K562 (cell line): ENCODE measurements around the gene EVA1B. TPM values are rescaled to one million over a fixed set of nuclear protein-coding genes. Genes with fewer than 3 reads are reported as not detected.

Experiments used
- ATAC-seq: fragments of 200-7000 bp; cut with Tn5 transposase; 3 replicates; pipeline ENCODE4 v1.9.1; 2020; ENCODE audit warnings: moderate library complexity
- BruUV-seq: library from RNA; stranded (reverse); fragments of 400-500 nt; replicated peaks from 2 replicates; lab custom pipeline; 2021; lab: Mats Ljungman, UMichigan
- CTCF ChIA-PET: fragments of 300-600 bp; formaldehyde crosslinking; extraction: SDS; loops from one replicate; lab custom pipeline; 2021; ENCODE audit warnings: low intra/inter-chr PET ratio; lab: Yijun Ruan, JAX
- POLR2A ChIA-PET: fragments of 300-600, 350-650 bp; sonication (Branson Sonifier 250); formaldehyde crosslinking; extraction: SDS; loops from one replicate; lab custom pipeline; 2021; ENCODE audit warnings: antibody characterized with exemption, inconsistent platforms; lab: Yijun Ruan, JAX
- DNase-seq, 4 experiments: peaks; one replicate each; pipeline versions ENCODE4 v3.0.0 to v3.0.0-alpha.2; 2011 to 2018; ENCODE audit warnings: low spot score in 3 of 4, mixed read lengths in 3 of 4; ENCODE audit errors: extremely low read depth in 1 of 4
- FAIRE-seq: peaks from 2 replicates; lab custom pipeline; 2011; peaks lifted over from hg19 to GRCh38; lab: Jason Lieb, UNC
- H2AFZ ChIP-seq: 2 replicates; pipeline ENCODE4 v1.6.0; 2011; ENCODE audit warnings: low read depth, low read length, control low read depth, inconsistent platforms
- H3K27ac ChIP-seq: fragments of 200-600 bp; 3 replicates; pipeline ENCODE4 v1.8.0; 2011; ENCODE audit warnings: low read depth, mild to moderate bottlenecking, control low read depth, inconsistent platforms, low read length, moderate library complexity, mixed read lengths; ENCODE audit errors: extremely low read depth
- H3K27me3 ChIP-seq, 2 experiments: fragments of 300-600 bp in 1 of 2; 2 replicates in 1 of 2; 3 replicates in 1 of 2; pipeline versions ENCODE4 v1.6.0 to v1.8.0; 2011; ENCODE audit warnings: inconsistent platforms in 2 of 2, low read length in 2 of 2, mild to moderate bottlenecking in 1 of 2, mixed read lengths in 1 of 2, moderate library complexity in 1 of 2; ENCODE audit not compliant: control insufficient read depth in 2 of 2, insufficient read depth in 2 of 2
- H3K36me3 ChIP-seq: fragments of 300-600 bp; 3 replicates; pipeline ENCODE4 v1.8.0; 2011; ENCODE audit warnings: mild to moderate bottlenecking, low read length, inconsistent platforms; ENCODE audit not compliant: control insufficient read depth, insufficient read depth
- H3K4me1 ChIP-seq, 2 experiments: fragments of 200-600 bp in 1 of 2; replicated peaks in 1 of 2; 2 replicates in 1 of 2; 3 replicates in 1 of 2; pipeline versions ENCODE4 v1.5.1 to v1.8.0; 2011; ENCODE audit warnings: inconsistent platforms in 2 of 2, low read length in 2 of 2, mild to moderate bottlenecking in 1 of 2, mixed read lengths in 1 of 2, moderate library complexity in 1 of 2; ENCODE audit not compliant: control insufficient read depth in 2 of 2, insufficient read depth in 2 of 2
- H3K4me2 ChIP-seq: 2 replicates; pipeline ENCODE4 v1.6.1; 2011; ENCODE audit warnings: low read length, control low read depth, inconsistent platforms, mixed read lengths; ENCODE audit not compliant: insufficient read depth
- H3K4me3 ChIP-seq: fragments of 200-600 bp; sonication (generic), shearing (Covaris generic); 2 replicates; pipeline ENCODE4 v1.5.1; 2016; ENCODE audit warnings: control low read depth, inconsistent platforms
- H3K79me2 ChIP-seq: fragments of 200-600 bp; 3 replicates; pipeline ENCODE4 v1.8.0; 2011; ENCODE audit warnings: low read length, inconsistent platforms; ENCODE audit not compliant: control insufficient read depth, insufficient read depth
- H3K9ac ChIP-seq, 2 experiments: 2 replicates each; pipeline versions ENCODE4 v1.6.0 to v1.6.1; 2011; ENCODE audit warnings: low read depth in 2 of 2, low read length in 2 of 2, control low read depth in 1 of 2, inconsistent platforms in 1 of 2, mild to moderate bottlenecking in 1 of 2, mixed read lengths in 1 of 2; ENCODE audit not compliant: insufficient read depth in 1 of 2
- H3K9me1 ChIP-seq: one replicate; pipeline ENCODE4 v1.6.0; 2011; ENCODE audit warnings: inconsistent platforms, mild to moderate bottlenecking, low read length, moderate library complexity; ENCODE audit not compliant: control insufficient read depth, insufficient read depth
- H3K9me3 ChIP-seq: replicated peaks from 2 replicates; pipeline ENCODE4 v1.5.1; 2011; ENCODE audit warnings: low read depth, low read length, inconsistent platforms; ENCODE audit not compliant: control insufficient read depth, insufficient read depth
- H4K20me1 ChIP-seq: replicated peaks from 2 replicates; pipeline ENCODE4 v1.6.1; 2011; ENCODE audit warnings: low read length, inconsistent platforms, mixed read lengths; ENCODE audit not compliant: control insufficient read depth, insufficient read depth
- CBX3 ChIP-seq, 2 experiments: IDR thresholded peaks; 1 replicate in 1 of 2; 2 replicates in 1 of 2; pipeline ENCODE4 v1.6.1; 2012; ENCODE audit warnings: inconsistent platforms in 2 of 2, low read length in 2 of 2, borderline replicate concordance in 1 of 2, control low read depth in 1 of 2
- GTF2A2 ChIP-seq: IDR thresholded peaks from 2 replicates; pipeline ENCODE4 v1.6.1; 2016; ENCODE audit warnings: mild to moderate bottlenecking, missing genetic modification characterization, missing compliant biosample characterization
- NFRKB ChIP-seq: fragments of 450-650 bp; IDR thresholded peaks from 2 replicates; pipeline ENCODE4 v1.6.1; 2016; ENCODE audit warnings: low read depth
- PYGO2 ChIP-seq: fragments of 450-650 bp; IDR thresholded peaks from 2 replicates; pipeline ENCODE4 v1.6.1; 2016; ENCODE audit warnings: mild to moderate bottlenecking, missing genetic modification characterization, moderate library complexity, missing compliant biosample characterization
- TCF7L2 ChIP-seq: fragments of 150-350 bp; IDR thresholded peaks from 2 replicates; pipeline ENCODE4 v1.6.1; 2016; ENCODE audit warnings: low read depth, mild to moderate bottlenecking, low read length, moderate library complexity
- WGBS: fragments of 100-300 bp; shearing (Covaris generic); methylation state at CpG from one replicate; pipeline ENCODE4 v1.1.6; 2016; ENCODE audit warnings: low coverage, mixed read lengths; ENCODE audit not compliant: insufficient coverage; ENCODE audit errors: missing lambda C conversion rate; 5-methylcytosine and 5-hydroxymethylcytosine counted together
- in situ Hi-C: fragments of 300-500 bp; cut with MboI; formaldehyde crosslinking; loops from 4 replicates; pipeline ENCODE4 v1.15.0; 2018; ENCODE audit warnings: inconsistent platforms, mixed read lengths
- intact Hi-C: fragments of 100-400 bp; cut with micrococcal nuclease; formaldehyde crosslinking; loops from 2 replicates; pipeline ENCODE4 v1.14.2; 2022
- polyA plus RNA-seq, 8 experiments: library from polyadenylated mRNA; depleted of rRNA in 4 of 8; stranded (reverse) in 5 of 8; unstranded in 3 of 8; fragments of >200 nt; fragmentation: Nextera tagmentation in 2 of 8; fragmentation: Illumina TruSeq in 1 of 8; extraction: Ambion mirVana in 2 of 8; extraction: Trizol in 1 of 8; gene quantifications; 2 replicates each; pipeline versions ENCODE4 v1.2.1 to v1.2.3, GENCODE V29; 2011 to 2014; ENCODE audit warnings: inconsistent platforms in 1 of 8, missing spikeins in 1 of 8
- total RNA-seq, 7 experiments: library from RNA; depleted of rRNA in 6 of 7; stranded (reverse); fragments of >200 nt in 6 of 7; fragmentation: Illumina TruSeq in 2 of 7; extraction: Trizol in 2 of 7; gene quantifications; 2 replicates each; pipeline versions ENCODE4 v1.2.1 to v1.2.3, GENCODE V29; 2011 to 2021; ENCODE audit warnings: low replicate concordance in 1 of 7
- TF ChIP-seq, protein P1 (sequence below), 2 experiments: fragments of 450-650 bp; IDR thresholded peaks; 2 replicates each; pipeline ENCODE4 v1.6.1; 2018; ENCODE audit warnings: mild to moderate bottlenecking in 2 of 2, low read depth in 1 of 2; ENCODE audit not compliant: partially characterized antibody in 2 of 2
- TF ChIP-seq, protein P2 (sequence below): fragments of 200-800 bp; sonication (Bioruptor generic); IDR thresholded peaks from 2 replicates; pipeline ENCODE4 v1.6.1; 2017; ENCODE audit warnings: missing genetic modification characterization, missing compliant biosample characterization
- TF ChIP-seq, protein P3 (sequence below), 2 experiments: fragments of 450-650 bp in 1 of 2; sonication (generic) in 1 of 2; formaldehyde crosslinking in 1 of 2; IDR thresholded peaks in 1 of 2; conservative IDR thresholded peaks in 1 of 2; 2 replicates each; pipeline versions ENCODE4 v1.6.1 to v1.8.1; 2016 to 2023; ENCODE audit warnings: mild to moderate bottlenecking in 2 of 2, moderate library complexity in 2 of 2, inconsistent platforms in 1 of 2, missing genetic modification reagents in 1 of 2

Gene EVA1B
- total and polyA plus RNA-seq, 9 of the 15 experiments (the other 6 are each of a cell fraction or from before 2014, with no cell fraction given): 0.08 to 65.7 (median 2.4) TPM

DNA sequence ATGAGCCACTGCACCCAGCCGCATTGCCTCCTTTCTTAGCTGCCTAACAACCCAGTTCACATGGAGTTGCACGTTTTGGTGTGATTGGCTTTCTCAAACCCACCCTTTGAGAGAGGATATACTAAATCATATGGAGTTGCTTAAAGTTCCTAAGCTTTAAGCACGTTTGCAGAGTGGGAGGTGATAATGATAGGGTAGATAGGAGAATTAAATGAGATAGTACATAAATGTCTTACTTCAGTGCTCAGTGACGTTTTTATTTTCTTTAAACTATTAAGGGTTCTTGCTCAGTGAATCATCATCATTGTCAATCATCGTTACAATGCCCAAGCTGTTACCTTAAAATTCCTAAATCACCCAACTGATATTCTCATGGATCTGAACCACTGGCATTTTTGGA, 20.2 kb downstream of the EVA1B start:
- Histone ChIP-seq H3K9me1 (peaks cover 7% of the 10 kb centered on the region), H3K27ac (no peak overlapping the region), H3K4me3 (no peak overlapping the region), H3K4me1 (peaks cover 4 to 23% of the 10 kb centered on the region in 2 experiments; a peak in 3 of 5 replicates), H4K20me1 (peaks cover 4% of the 10 kb centered on the region; the same call in 1 of the 2 replicates), H3K9ac (no peak overlapping the region), H2AFZ (no peak overlapping the region), H3K27me3 (no peaks in the 10 kb centered on the region), H3K9me3 (no peaks in the 10 kb centered on the region), H3K4me2 (no peak overlapping the region), H3K36me3 (peaks cover 69% of the 10 kb centered on the region), H3K79me2 (no peaks in the 10 kb centered on the region)
- FAIRE-seq (no peak), ATAC-seq (no peak), DNase-seq (no peak)
- intact Hi-C loops (no loop called here), in situ Hi-C loops (no loop called here)
- BruUV-seq: no TSS peak
- CTCF ChIA-PET: no interaction called here
- 64% methylated on average over 5 of the region's 5 CpGs for WGBS
- TF ChIP-seq, protein P1, sequence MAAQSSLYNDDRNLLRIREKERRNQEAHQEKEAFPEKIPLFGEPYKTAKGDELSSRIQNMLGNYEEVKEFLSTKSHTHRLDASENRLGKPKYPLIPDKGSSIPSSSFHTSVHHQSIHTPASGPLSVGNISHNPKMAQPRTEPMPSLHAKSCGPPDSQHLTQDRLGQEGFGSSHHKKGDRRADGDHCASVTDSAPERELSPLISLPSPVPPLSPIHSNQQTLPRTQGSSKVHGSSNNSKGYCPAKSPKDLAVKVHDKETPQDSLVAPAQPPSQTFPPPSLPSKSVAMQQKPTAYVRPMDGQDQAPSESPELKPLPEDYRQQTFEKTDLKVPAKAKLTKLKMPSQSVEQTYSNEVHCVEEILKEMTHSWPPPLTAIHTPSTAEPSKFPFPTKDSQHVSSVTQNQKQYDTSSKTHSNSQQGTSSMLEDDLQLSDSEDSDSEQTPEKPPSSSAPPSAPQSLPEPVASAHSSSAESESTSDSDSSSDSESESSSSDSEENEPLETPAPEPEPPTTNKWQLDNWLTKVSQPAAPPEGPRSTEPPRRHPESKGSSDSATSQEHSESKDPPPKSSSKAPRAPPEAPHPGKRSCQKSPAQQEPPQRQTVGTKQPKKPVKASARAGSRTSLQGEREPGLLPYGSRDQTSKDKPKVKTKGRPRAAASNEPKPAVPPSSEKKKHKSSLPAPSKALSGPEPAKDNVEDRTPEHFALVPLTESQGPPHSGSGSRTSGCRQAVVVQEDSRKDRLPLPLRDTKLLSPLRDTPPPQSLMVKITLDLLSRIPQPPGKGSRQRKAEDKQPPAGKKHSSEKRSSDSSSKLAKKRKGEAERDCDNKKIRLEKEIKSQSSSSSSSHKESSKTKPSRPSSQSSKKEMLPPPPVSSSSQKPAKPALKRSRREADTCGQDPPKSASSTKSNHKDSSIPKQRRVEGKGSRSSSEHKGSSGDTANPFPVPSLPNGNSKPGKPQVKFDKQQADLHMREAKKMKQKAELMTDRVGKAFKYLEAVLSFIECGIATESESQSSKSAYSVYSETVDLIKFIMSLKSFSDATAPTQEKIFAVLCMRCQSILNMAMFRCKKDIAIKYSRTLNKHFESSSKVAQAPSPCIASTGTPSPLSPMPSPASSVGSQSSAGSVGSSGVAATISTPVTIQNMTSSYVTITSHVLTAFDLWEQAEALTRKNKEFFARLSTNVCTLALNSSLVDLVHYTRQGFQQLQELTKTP (IDR thresholded peaks at IDR 0.05; ENCODE audit: low read depth in 1 of 2, partially characterized antibody in 2 of 2): no peak
- TF ChIP-seq TCF7L2 (no peak), PYGO2 (tag) (no peak), NFRKB (no peak), CBX3 (IDR thresholded peaks at IDR 0.05; ENCODE audit: borderline replicate concordance in 1 of 2, low read length in 2 of 2) (no peak), GTF2A2 (tag) (no peak)
- TF ChIP-seq, protein P2, sequence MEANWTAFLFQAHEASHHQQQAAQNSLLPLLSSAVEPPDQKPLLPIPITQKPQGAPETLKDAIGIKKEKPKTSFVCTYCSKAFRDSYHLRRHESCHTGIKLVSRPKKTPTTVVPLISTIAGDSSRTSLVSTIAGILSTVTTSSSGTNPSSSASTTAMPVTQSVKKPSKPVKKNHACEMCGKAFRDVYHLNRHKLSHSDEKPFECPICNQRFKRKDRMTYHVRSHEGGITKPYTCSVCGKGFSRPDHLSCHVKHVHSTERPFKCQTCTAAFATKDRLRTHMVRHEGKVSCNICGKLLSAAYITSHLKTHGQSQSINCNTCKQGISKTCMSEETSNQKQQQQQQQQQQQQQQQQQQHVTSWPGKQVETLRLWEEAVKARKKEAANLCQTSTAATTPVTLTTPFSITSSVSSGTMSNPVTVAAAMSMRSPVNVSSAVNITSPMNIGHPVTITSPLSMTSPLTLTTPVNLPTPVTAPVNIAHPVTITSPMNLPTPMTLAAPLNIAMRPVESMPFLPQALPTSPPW (CRISPR knock-in tag): no peak
- TF ChIP-seq, protein P3, sequence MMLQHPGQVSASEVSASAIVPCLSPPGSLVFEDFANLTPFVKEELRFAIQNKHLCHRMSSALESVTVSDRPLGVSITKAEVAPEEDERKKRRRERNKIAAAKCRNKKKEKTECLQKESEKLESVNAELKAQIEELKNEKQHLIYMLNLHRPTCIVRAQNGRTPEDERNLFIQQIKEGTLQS (IDR thresholded peaks at IDR 0.05): no peak
- TF ChIP-seq, protein P3 (CRISPR knock-in tag; conservative IDR thresholded peaks at IDR 0.05): no peak
- POLR2A ChIA-PET: interaction anchor here (0.6 to 1.5 kb wide), 4 partner anchors 10 to 355 kb away, joined by 3 to 5 read pairs (median 4); no protein-coding TSS in a partner anchor
